ENCODE results near the gene PIK3CD. TPM values are rescaled to one million over a fixed set of nuclear protein-coding genes. Genes with fewer than 3 reads are reported as not detected.
A peak's percentile ranks its signal among the peaks of the same experiment; 100 is the strongest.

Gene PIK3CD
- polyA plus RNA-seq, 1 donor from 2014 or later, result 4.2 TPM

DNA sequence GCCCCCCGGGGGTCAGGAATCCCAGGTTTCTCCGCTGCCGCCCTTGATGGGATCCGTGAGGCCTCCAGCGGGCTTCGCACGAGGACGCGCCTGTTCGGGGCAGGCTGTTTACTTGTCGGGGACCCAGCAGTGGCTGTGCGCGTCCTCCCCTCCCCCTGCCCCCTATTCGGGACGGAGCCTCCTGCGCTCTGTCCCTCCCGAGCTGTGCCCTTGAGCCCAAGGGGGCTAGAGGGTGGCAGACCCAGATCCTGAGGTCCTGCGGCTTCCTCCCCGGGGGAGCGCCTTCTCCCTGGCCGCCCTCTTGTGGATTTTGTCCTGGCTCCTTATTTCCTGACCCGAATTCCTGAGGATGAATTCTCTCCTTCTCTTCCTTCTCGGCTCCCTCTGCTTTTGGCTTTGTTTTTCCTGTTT lies 38.4 kb downstream of the PIK3CD start:
- Histone ChIP-seq H3K9me2 (ENCODE audit: insufficient read depth, low read length) (no peaks in the 10 kb centered on the region), H3K36me3 (ENCODE audit: insufficient read depth, low read length) (no peaks in the 10 kb centered on the region), H4K20me1 (ENCODE audit: insufficient read depth) (no peaks in the 10 kb centered on the region), H3K27ac (ENCODE audit: low read length) (no peak overlapping the region), H3K9ac (ENCODE audit: low read length) (peak overlapping the region; percentile 56), H3K9me3 (ENCODE audit: low read length) (no peaks in the 10 kb centered on the region), H3K27me3 (ENCODE audit: insufficient read depth, low read depth, low read length) (peaks cover 32% of the 10 kb centered on the region), H3F3A (ENCODE audit: insufficient read depth, low read length, poor library complexity, severe bottlenecking) (no peaks in the 10 kb centered on the region), H3K79me2 (replicated peaks; ENCODE audit: insufficient read depth, low read length) (no peaks in the 10 kb centered on the region), H2AFZ (ENCODE audit: low read depth, low read length) (no peak overlapping the region), H3K4me2 (ENCODE audit: low read length) (no peak overlapping the region), H3K4me3 (ENCODE audit: low read length) (peak overlapping the region; percentile 69)
- TF ChIP-seq EZH2 (IDR thresholded peaks at IDR 0.05; ENCODE audit: borderline replicate concordance, insufficient read depth, low read length, poor library complexity, severe bottlenecking) (no peak), SMC3 (conservative IDR thresholded peaks at IDR 0.05; ENCODE audit: poor library complexity) (no peak), RAD21 (conservative IDR thresholded peaks at IDR 0.05) (no peak), EP300 (conservative IDR thresholded peaks at IDR 0.05; ENCODE audit: poor library complexity, severe bottlenecking) (no peak), POLR2AphosphoS5 (IDR thresholded peaks at IDR 0.05) (no peak), MXI1 (conservative IDR thresholded peaks at IDR 0.05; ENCODE audit: poor library complexity, severe bottlenecking) (no peak), TAF1 (IDR thresholded peaks at IDR 0.05; ENCODE audit: low read depth) (no peak)
- TF ChIP-seq, protein P1, sequence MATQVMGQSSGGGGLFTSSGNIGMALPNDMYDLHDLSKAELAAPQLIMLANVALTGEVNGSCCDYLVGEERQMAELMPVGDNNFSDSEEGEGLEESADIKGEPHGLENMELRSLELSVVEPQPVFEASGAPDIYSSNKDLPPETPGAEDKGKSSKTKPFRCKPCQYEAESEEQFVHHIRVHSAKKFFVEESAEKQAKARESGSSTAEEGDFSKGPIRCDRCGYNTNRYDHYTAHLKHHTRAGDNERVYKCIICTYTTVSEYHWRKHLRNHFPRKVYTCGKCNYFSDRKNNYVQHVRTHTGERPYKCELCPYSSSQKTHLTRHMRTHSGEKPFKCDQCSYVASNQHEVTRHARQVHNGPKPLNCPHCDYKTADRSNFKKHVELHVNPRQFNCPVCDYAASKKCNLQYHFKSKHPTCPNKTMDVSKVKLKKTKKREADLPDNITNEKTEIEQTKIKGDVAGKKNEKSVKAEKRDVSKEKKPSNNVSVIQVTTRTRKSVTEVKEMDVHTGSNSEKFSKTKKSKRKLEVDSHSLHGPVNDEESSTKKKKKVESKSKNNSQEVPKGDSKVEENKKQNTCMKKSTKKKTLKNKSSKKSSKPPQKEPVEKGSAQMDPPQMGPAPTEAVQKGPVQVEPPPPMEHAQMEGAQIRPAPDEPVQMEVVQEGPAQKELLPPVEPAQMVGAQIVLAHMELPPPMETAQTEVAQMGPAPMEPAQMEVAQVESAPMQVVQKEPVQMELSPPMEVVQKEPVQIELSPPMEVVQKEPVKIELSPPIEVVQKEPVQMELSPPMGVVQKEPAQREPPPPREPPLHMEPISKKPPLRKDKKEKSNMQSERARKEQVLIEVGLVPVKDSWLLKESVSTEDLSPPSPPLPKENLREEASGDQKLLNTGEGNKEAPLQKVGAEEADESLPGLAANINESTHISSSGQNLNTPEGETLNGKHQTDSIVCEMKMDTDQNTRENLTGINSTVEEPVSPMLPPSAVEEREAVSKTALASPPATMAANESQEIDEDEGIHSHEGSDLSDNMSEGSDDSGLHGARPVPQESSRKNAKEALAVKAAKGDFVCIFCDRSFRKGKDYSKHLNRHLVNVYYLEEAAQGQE (IDR thresholded peaks at IDR 0.05; ENCODE audit: borderline replicate concordance), result no peak
- TF ChIP-seq, protein P2, sequence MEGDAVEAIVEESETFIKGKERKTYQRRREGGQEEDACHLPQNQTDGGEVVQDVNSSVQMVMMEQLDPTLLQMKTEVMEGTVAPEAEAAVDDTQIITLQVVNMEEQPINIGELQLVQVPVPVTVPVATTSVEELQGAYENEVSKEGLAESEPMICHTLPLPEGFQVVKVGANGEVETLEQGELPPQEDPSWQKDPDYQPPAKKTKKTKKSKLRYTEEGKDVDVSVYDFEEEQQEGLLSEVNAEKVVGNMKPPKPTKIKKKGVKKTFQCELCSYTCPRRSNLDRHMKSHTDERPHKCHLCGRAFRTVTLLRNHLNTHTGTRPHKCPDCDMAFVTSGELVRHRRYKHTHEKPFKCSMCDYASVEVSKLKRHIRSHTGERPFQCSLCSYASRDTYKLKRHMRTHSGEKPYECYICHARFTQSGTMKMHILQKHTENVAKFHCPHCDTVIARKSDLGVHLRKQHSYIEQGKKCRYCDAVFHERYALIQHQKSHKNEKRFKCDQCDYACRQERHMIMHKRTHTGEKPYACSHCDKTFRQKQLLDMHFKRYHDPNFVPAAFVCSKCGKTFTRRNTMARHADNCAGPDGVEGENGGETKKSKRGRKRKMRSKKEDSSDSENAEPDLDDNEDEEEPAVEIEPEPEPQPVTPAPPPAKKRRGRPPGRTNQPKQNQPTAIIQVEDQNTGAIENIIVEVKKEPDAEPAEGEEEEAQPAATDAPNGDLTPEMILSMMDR (IDR thresholded peaks at IDR 0.05; ENCODE audit: poor library complexity, severe bottlenecking), result no peak

DNA sequence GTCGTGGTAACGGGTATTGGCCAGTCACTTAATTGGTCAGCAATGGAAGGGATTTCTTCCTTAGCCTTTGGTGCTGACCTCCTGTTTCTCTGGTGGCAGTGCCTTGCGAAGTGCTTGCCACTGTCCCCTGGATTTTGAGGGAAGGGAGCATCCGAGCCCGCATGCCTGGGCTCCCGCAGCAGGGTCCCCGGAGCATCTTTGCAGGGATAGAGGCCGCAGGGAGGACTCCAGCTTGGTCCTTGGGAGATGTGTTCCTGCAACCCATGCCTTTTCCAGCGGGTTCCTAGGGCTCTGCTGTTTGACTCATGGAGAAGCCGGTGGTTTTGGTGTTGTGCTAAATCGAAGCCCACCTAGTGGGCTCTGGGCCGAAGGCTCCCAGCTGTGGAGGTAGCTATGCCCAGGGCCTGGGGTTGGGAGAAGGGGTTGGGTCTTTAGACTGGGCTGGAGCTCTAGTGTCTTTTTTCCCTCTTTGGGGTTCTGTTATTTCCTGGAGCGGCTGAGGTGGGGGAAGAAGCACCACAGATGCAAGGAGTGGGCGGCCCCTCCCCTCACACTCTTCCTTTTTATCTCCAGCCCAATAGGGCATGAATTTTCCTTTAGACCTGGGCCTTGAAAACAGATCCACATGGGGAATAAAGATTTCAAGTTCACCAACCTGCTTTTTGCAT lies 39.0 kb downstream of the PIK3CD start:
- H2AFZ ChIP-seq (ENCODE audit: low read depth, low read length), result no peak overlapping the region
- H3K4me2 ChIP-seq (ENCODE audit: low read length), result no peak overlapping the region
- no peaks in the 10 kb centered on the region for H3K79me2 ChIP-seq (replicated peaks; ENCODE audit: insufficient read depth, low read length)
- no peaks in the 10 kb centered on the region for H3F3A ChIP-seq (ENCODE audit: insufficient read depth, low read length, poor library complexity, severe bottlenecking)
- TF ChIP-seq SMC3 (conservative IDR thresholded peaks at IDR 0.05; ENCODE audit: poor library complexity) (no peak), RAD21 (conservative IDR thresholded peaks at IDR 0.05) (no peak), EP300 (conservative IDR thresholded peaks at IDR 0.05; ENCODE audit: poor library complexity, severe bottlenecking) (no peak), TAF1 (IDR thresholded peaks at IDR 0.05; ENCODE audit: low read depth) (no peak)
- TF ChIP-seq, protein P2 (IDR thresholded peaks at IDR 0.05; ENCODE audit: poor library complexity, severe bottlenecking), result no peak
- H3K36me3 ChIP-seq (ENCODE audit: insufficient read depth, low read length), result no peaks in the 10 kb centered on the region
- peak overlapping the region; percentile 56 for H3K9ac ChIP-seq (ENCODE audit: low read length)
- no peak overlapping the region for H3K27ac ChIP-seq (ENCODE audit: low read length)
- H3K27me3 ChIP-seq (ENCODE audit: insufficient read depth, low read depth, low read length), result peaks cover 32% of the 10 kb centered on the region
- no peaks in the 10 kb centered on the region for H3K9me3 ChIP-seq (ENCODE audit: low read length)
- no peaks in the 10 kb centered on the region for H3K9me2 ChIP-seq (ENCODE audit: insufficient read depth, low read length)
- no peaks in the 10 kb centered on the region for H4K20me1 ChIP-seq (ENCODE audit: insufficient read depth)
- H3K4me3 ChIP-seq (ENCODE audit: low read length), result peak overlapping the region; percentile 69
